GM12801 (cell line): ENCODE data around the gene KIAA1217.

Experiments used
- TF ChIP-seq, protein P1 (sequence below): IDR thresholded peaks from one replicate; pipeline ENCODE4 v1.5.1; 2011; ENCODE audit warnings: control low read depth; ENCODE audit not compliant: insufficient read length; ENCODE audit errors: extremely low read depth

Gene KIAA1217

DNA sequence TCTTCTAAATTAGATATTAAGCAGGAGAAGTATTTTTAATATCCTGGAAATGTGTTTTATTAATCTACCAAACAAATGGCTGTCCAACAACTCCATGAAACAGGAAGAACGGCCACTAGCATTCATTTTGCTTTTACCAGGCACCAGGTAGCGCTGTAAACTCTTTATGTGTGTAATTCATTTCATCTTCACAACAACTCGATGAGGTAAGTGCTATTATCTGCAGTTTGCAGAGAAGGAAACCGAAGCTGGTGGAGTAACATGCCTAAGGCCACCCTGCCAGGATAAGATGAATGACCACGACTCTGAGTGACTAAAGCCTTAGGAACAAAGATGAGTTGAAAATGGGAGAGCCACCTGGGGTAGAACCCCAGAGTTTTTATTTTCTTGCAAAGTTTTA, 101.2 kb downstream of the KIAA1217 start:
- TF ChIP-seq, protein P1, sequence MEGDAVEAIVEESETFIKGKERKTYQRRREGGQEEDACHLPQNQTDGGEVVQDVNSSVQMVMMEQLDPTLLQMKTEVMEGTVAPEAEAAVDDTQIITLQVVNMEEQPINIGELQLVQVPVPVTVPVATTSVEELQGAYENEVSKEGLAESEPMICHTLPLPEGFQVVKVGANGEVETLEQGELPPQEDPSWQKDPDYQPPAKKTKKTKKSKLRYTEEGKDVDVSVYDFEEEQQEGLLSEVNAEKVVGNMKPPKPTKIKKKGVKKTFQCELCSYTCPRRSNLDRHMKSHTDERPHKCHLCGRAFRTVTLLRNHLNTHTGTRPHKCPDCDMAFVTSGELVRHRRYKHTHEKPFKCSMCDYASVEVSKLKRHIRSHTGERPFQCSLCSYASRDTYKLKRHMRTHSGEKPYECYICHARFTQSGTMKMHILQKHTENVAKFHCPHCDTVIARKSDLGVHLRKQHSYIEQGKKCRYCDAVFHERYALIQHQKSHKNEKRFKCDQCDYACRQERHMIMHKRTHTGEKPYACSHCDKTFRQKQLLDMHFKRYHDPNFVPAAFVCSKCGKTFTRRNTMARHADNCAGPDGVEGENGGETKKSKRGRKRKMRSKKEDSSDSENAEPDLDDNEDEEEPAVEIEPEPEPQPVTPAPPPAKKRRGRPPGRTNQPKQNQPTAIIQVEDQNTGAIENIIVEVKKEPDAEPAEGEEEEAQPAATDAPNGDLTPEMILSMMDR = no peak

DNA sequence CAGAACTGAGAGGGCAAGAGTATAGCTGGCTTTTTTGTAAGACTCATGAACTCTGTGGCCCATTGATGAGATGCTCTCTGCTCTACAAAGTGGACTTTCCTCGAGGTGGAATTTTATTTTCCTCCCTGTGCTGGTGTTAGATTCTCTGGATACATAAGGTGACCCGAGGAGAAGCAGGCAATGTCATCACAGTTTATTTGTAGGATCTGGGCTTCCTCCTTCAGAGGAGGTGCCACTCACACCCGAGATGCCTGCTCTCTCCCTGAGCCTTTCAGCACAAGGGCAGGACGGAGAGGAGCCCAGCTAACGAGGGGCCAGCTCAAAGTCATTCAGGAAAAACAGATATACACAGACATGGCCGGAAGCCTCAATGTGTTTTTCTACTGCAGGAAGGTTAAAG, 103.0 kb downstream of the KIAA1217 start:
- TF ChIP-seq, protein P1 = no peak

DNA sequence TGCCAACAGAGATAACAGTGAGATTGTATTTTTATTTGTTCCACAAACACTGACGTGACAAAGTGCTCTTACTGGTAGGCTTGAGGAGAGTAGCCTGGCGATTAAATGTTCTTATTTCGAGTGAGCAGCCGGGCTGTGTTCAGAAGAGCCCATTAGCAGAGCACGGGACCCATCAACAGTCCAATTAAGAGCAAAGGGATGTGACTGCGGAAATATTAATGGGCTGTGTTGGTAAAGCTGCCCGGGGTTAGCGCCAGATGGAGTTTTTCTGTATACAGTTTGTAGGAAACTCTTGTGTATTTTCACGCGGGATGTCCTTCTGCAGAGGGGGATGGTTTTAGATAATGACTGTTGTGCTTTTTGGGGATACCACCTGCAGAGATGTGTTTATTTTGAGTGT, 104.3 kb downstream of the KIAA1217 start:
- TF ChIP-seq, protein P1 = no peak

DNA sequence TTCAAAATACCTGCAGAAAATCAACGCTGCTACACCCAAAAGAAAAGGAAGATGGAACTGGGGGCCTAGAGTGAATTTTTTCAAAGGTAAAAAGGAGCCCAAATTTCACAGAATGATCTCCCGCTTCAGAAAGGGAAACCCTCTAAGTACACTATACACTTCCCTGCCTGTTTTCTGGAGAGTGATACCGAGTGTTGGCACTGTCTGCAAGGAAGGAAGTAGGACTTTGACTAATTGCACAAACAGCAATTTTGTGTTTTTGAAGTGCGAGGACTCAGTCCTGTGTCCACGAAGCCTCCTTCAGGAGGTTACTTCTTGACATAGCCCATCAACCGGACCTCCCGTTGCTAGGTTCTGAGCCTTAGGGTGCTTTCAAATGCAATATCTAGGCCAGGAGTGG, 106.3 kb downstream of the KIAA1217 start:
- TF ChIP-seq, protein P1 = no peak

DNA sequence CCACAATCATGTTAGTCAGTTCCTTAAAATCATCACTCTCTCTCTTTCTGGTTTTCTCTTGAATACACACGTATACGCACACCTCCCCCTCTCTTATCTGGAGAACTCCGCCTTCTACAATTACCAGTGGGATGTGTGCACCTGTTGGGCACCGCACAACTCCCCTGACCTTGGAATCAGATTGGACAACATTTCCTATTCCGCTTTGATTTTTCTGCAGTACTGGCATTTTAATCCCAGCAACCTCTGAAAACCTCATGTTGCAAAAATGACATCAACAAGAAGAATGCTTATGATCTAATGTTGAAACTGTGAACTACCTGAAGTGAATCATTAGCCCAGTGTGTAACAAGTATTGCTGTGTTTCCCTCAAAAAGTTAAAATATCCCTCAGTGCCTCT, 109.6 kb downstream of the KIAA1217 start:
- TF ChIP-seq, protein P1 = no peak

DNA sequence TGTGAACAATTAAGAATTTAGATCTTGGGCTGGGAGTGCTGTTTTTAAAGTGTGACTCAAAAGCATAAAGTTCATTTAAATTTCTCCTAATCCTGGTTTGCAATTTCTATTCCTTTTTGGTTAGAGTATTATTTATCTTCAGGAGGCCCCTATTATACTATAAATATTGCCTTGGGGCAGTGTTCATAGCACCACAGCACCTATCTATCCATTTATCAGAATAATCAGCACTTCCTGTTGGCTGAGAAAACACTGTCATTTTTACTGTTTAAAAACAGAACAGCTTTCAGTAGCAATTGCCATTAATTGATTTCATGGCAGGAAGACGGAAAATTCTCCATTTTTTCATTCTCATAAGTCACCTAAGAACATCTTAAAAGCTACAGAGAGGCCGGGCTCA, 111.4 kb downstream of the KIAA1217 start:
- TF ChIP-seq, protein P1 = no peak

DNA sequence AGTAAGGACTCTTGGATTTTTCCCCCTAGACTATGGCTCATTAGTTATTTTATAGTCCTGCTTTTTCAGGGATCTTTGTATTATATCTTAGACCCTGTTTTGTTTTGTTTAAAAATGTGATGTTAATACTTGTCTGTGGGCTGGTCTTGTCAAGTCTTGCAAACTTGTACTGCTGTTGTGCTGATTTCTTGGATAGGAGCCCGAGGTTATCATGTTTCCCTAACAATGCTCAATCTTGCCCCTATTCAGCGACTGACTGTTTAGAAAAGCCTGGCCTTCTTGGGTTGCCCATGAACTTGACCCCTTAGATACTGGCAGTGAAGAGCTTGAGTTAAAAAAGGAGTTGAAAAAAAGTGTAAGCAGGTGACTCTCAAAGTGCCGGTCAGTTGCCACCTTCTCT, 115.7 kb downstream of the KIAA1217 start:
- TF ChIP-seq, protein P1 = no peak

DNA sequence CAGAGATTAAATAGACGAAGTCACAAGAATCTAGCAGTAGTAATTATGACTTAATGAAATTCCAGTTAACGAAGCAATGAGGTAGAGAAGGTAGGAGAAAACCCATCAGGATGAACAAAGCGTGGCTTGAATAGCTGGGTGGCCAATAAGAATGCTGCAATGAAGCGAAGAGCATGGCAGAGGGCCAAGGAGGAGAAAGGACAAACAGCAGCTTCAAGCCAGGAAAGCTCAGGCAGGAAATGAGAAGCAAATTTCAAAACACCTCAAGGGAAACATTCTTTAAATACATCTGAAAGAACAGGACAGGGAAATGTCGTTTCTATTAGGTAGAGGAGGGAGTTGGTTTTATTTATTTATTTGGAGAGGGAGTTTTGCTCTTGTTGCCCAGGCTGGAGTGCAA, 122.5 kb downstream of the KIAA1217 start:
- TF ChIP-seq, protein P1 = no peak
